Esophagus squamous epithelium (tissue), 5 donors: ENCODE measurements around the gene TUT1. TPM values are rescaled to one million over a fixed set of nuclear protein-coding genes. Genes with fewer than 3 reads are reported as not detected.

Experiments
- DNase-seq: peaks from one replicate; lab custom pipeline; 2025; lab: John Stamatoyannopoulos, UW
- H3K27ac ChIP-seq, 4 donors: fragments of 200-600 bp; sonication (generic); one replicate each; pipeline ENCODE4 v1.5.1; 2016 to 2019; ENCODE audit warnings: mild to moderate bottlenecking in 1 of 4
- H3K27me3 ChIP-seq, 4 donors: fragments of 200-600 bp; sonication (generic); 1 replicate in 3 of 4; 2 replicates in 1 of 4; pipeline versions ENCODE4 v1.5.1 to v1.6.0; 2017 to 2021; ENCODE audit warnings: antibody characterized with exemption in 1 of 4
- H3K36me3 ChIP-seq, 3 donors: fragments of 200-600 bp; sonication (generic); one replicate each; pipeline ENCODE4 v1.5.1; 2016 to 2019
- H3K4me1 ChIP-seq, 3 donors: fragments of 200-600 bp; sonication (generic); one replicate each; pipeline ENCODE4 v1.5.1; 2017 to 2019
- H3K4me3 ChIP-seq, 4 donors: fragments of 200-600 bp; sonication (generic); 1 replicate in 3 of 4; 2 replicates in 1 of 4; pipeline ENCODE4 v1.5.1; 2016 to 2019; ENCODE audit warnings: mild to moderate bottlenecking in 2 of 4, moderate library complexity in 1 of 4
- H3K9me3 ChIP-seq, 3 donors: fragments of 200-600 bp; sonication (generic); one replicate each; pipeline ENCODE4 v1.5.1; 2016 to 2019
- POLR2A ChIP-seq, 4 donors: fragments of 450-650 bp; IDR thresholded peaks; one replicate each; pipeline ENCODE4 v1.6.1; 2017; ENCODE audit warnings: antibody characterized with exemption in 4 of 4, mild to moderate bottlenecking in 4 of 4, moderate library complexity in 3 of 4
- WGBS, 2 donors: methylation state at CpG; one replicate each; pipeline ENCODE4 v1.1.5; 2018; 5-methylcytosine and 5-hydroxymethylcytosine counted together
- intact Hi-C: fragments of 100-400 bp; cut with DNase I; formaldehyde crosslinking; loops from one replicate; pipeline ENCODE4 v1.15.0; 2022
- total RNA-seq, 4 donors: library from RNA; depleted of rRNA; stranded (reverse); fragments of >200 nt; gene quantifications; one replicate each; pipeline ENCODE4 v1.1.0, GENCODE V29; 2016
- TF ChIP-seq, protein P1 (sequence below), 6 experiments: fragments of 450-650 bp in 4 of 6; fragments of 200-600 bp in 2 of 6; sonication (generic) in 2 of 6; IDR thresholded peaks; one replicate each; pipeline ENCODE4 v1.5.1; 2016 to 2019; ENCODE audit warnings: antibody characterized with exemption in 6 of 6, mild to moderate bottlenecking in 4 of 6, moderate library complexity in 4 of 6
- donor health status: DM: yes; HTN: yes; CAD: no.

Gene TUT1
- total RNA-seq, 4 donors from 2014 or later: 5.0 to 12.7 (median 8.0) TPM

DNA sequence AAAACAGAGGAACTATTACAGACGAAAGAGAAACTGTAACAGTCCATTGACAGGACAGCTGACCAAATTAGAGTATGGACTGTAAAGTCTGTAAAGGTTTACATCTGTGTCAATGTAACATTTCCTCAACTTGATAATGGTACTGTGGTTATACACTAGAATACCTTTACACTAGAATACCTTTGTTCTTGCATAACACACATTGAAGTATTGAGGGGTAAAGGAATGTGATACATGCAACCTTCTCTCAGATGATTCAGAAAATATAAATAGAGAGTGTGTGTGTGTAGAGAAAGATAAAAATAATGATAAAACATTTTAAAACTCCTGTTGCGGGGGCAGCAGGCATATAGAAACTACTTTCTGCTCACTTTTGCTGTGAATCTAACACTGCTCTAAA lies 12.1 kb downstream of the TUT1 start:
- H3K27me3 ChIP-seq: no peaks in the 10 kb centered on the region
- H3K27ac ChIP-seq: no peak overlapping the region
- intact Hi-C loops: no loop called here
- no peak overlapping the region for H3K4me3 ChIP-seq
- peaks cover 21 to 34% (median 23%) of the 10 kb centered on the region in 3 donors for H3K4me1 ChIP-seq
- no peaks in the 10 kb centered on the region for H3K9me3 ChIP-seq
- DNase-seq: no peak
- WGBS, 2 donors: 82 to 88% methylated on average over 2 of the region's 2 CpGs
- peaks cover 0 to 86% (median 9%) of the 10 kb centered on the region in 3 donors for H3K36me3 ChIP-seq
- TF ChIP-seq, protein P1, sequence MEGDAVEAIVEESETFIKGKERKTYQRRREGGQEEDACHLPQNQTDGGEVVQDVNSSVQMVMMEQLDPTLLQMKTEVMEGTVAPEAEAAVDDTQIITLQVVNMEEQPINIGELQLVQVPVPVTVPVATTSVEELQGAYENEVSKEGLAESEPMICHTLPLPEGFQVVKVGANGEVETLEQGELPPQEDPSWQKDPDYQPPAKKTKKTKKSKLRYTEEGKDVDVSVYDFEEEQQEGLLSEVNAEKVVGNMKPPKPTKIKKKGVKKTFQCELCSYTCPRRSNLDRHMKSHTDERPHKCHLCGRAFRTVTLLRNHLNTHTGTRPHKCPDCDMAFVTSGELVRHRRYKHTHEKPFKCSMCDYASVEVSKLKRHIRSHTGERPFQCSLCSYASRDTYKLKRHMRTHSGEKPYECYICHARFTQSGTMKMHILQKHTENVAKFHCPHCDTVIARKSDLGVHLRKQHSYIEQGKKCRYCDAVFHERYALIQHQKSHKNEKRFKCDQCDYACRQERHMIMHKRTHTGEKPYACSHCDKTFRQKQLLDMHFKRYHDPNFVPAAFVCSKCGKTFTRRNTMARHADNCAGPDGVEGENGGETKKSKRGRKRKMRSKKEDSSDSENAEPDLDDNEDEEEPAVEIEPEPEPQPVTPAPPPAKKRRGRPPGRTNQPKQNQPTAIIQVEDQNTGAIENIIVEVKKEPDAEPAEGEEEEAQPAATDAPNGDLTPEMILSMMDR (IDR thresholded peaks at IDR 0.05): no peak
- TF ChIP-seq POLR2A (IDR thresholded peaks at IDR 0.05): no peak

DNA sequence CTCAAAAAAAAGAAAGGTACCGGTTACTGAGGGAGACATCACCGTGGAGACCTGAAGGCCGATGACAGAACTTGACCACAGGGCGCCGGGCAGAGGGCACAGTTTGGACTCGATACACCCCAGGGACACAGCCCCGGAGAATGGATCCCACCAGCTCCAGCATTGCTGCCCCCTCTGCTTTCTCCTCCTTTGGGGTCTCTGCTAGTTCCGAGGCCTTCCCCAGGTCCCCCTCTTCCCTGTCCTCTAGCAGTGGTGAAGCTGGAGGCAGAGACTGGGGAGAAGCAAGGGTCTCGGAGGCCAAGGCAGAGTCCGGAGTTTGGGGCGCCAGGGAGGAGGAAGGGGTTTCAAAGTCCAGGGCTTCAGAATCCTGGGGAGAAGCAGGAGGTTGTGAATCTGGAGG lies 12.8 kb downstream of the TUT1 start:
- Histone ChIP-seq H3K27ac (no peak overlapping the region), H3K27me3 (no peaks in the 10 kb centered on the region), H3K4me3 (no peak overlapping the region), H3K4me1 (peaks cover 21 to 35% (median 23%) of the 10 kb centered on the region in 3 donors), H3K36me3 (peaks cover 0 to 79% (median 9%) of the 10 kb centered on the region in 3 donors), H3K9me3 (no peaks in the 10 kb centered on the region)
- 95 to 100% methylated on average over 3 to 11 of the region's 11 CpGs for whole genome bisulfite sequencing, 2 donors
- DNase-seq: no peak
- intact Hi-C loops: no loop called here
- TF ChIP-seq POLR2A (IDR thresholded peaks at IDR 0.05): no peak
- TF ChIP-seq, protein P1 (IDR thresholded peaks at IDR 0.05): no peak

DNA sequence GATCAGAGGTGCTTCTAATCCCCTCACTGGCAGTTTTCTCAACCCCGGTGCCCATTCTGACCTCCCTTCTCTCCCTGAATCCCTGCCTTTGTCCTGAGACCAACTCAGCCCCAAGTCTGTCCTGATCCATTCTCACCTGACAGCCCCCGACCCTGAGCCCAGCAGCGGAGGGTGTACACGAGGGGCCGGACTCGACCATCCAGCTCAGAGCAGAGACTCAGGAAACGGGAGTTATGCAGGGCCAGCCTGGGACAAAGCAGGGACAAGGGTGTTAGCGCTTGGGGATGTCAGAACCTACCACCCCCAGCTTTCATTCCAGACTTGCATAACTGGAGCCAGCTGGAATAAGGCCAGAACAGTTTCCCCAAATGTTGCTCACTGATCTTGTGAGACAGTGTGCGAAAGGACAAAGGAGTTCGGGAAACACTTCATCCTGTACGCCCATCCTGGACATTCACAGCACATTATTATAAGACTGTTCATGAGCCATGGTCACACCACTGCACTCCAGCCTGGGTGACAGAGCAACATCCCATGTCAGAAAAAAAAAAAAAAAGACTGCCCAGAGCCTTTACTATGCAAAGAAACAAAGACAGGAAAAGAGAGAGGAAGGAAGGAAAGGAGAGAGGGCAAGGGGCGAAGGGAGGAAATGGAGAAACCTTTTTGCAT lies 14.1 kb downstream of the TUT1 start:
- peak overlapping the region; percentile 38 to 96 (median 93) for H3K27ac ChIP-seq
- H3K9me3 ChIP-seq: no peaks in the 10 kb centered on the region
- intact Hi-C loops: no loop called here
- H3K4me1 ChIP-seq: peaks cover 24 to 45% (median 30%) of the 10 kb centered on the region in 3 donors
- no peaks in the 10 kb centered on the region for H3K27me3 ChIP-seq
- TF ChIP-seq POLR2A (IDR thresholded peaks at IDR 0.05): no peak
- TF ChIP-seq, protein P1 (IDR thresholded peaks at IDR 0.05): no peak
- 64 to 67% methylated on average over 6 to 12 of the region's 12 CpGs for WGBS, 2 donors
- H3K4me3 ChIP-seq: peak overlapping the region in 1 of 4 donors; percentile 7
- peaks cover 0 to 73% (median 9%) of the 10 kb centered on the region in 3 donors for H3K36me3 ChIP-seq
- no peak for DNase-seq

DNA sequence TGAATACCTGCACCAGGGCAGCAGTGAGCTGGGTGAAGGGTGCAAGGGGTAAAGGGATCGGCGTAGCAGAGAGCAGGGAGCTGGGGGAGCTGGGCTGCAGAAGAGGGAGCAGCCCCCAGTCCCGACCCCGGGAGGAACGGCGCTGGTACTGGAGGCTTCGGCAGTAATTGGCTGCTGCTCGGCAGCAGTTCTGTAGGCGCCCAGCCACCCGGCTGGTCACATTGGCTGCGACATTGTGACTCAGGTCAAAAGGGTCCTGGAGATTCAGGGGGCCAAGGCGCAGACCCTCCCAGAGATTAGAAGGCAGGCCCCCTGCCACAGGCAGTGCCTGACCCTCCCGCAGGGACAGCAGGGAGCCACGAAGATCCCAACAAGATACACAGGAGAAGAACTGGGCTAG lies 15.5 kb downstream of the TUT1 start:
- Histone ChIP-seq H3K27ac (peak overlapping the region in 3 of 4 donors; percentile 92 to 96 (median 94)), H3K4me1 (peaks cover 24 to 59% (median 35%) of the 10 kb centered on the region in 3 donors), H3K4me3 (no peak overlapping the region), H3K27me3 (no peaks in the 10 kb centered on the region), H3K9me3 (no peaks in the 10 kb centered on the region), H3K36me3 (peaks cover 0 to 73% (median 20%) of the 10 kb centered on the region in 3 donors)
- 83 to 100% methylated on average over 2 to 8 of the region's 14 CpGs for WGBS, 2 donors
- no peak for DNase-seq
- TF ChIP-seq, protein P1 (IDR thresholded peaks at IDR 0.05): no peak
- no peak for TF ChIP-seq POLR2A (IDR thresholded peaks at IDR 0.05)
- intact Hi-C loops: no loop called here

DNA sequence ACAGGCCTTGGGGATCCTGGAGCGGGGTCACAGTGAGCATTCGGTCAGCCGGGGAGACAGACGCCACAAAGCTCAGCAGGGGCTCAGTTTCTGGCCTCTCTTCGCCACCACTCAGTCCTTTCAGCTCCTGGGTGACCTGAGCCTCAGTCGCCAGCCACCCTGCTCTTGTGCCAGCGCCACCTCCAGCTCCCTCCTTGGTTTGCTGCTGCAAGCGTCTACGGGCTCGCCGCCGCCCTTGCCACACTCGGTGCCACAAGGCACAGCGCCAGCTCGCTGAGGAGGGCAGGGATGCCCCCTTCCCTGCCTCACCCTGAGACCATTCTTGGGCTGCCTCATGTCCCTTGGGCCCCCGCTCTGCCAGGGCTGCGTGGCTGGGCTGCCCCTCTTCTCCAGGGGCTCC lies 16.2 kb downstream of the TUT1 start:
- TF ChIP-seq POLR2A (IDR thresholded peaks at IDR 0.05): no peak
- TF ChIP-seq, protein P1 (IDR thresholded peaks at IDR 0.05): no peak
- 54 to 58% methylated on average over 13 to 14 of the region's 17 CpGs for WGBS, 2 donors
- Histone ChIP-seq H3K4me3 (peak overlapping the region; percentile 49 to 89 (median 82)), H3K27ac (peak overlapping the region; percentile 86 to 96 (median 93)), H3K36me3 (peaks cover 0 to 73% (median 26%) of the 10 kb centered on the region in 3 donors), H3K4me1 (peaks cover 24 to 66% (median 38%) of the 10 kb centered on the region in 3 donors), H3K9me3 (no peaks in the 10 kb centered on the region), H3K27me3 (no peaks in the 10 kb centered on the region)
- intact Hi-C loops: no loop called here
- DNase-seq: no peak
